SK-N-SH treated with all-trans-retinoic acid at 6 μM for 48 hours (cell line): Measurements from ENCODE around the gene FASN.

Source experiments
- ARNTL ChIP-seq: fragments of 450-650 bp; formaldehyde crosslinking; IDR thresholded peaks from 2 replicates; pipeline ENCODE4 v1.5.0; 2020; ENCODE audit warnings: low read depth, mild to moderate bottlenecking, moderate library complexity, borderline replicate concordance
- GLIS3 ChIP-seq: fragments of 250-450 bp; sonication (Bioruptor Pico); IDR thresholded peaks from 2 replicates; pipeline ENCODE4 v1.5.0; 2020; ENCODE audit warnings: mild to moderate bottlenecking, moderate library complexity
- ZFP3 ChIP-seq: fragments of 250-450 bp; sonication (Bioruptor Pico); IDR thresholded peaks from 2 replicates; pipeline ENCODE4 v1.5.0; 2020; ENCODE audit warnings: mild to moderate bottlenecking, moderate library complexity
- ZNF565 ChIP-seq: fragments of 450-650 bp; formaldehyde crosslinking; conservative IDR thresholded peaks from 2 replicates; pipeline ENCODE4 v1.5.0; 2020; ENCODE audit warnings: low read depth, mild to moderate bottlenecking, moderate library complexity
- TF ChIP-seq, protein P1 (sequence below): fragments of 250-450 bp; sonication (Bioruptor Pico); IDR thresholded peaks from 2 replicates; pipeline ENCODE4 v1.8.0; 2020; ENCODE audit warnings: mild to moderate bottlenecking, moderate library complexity, borderline replicate concordance
- TF ChIP-seq, protein P2 (sequence below): fragments of 250-450 bp; sonication (Bioruptor Pico); IDR thresholded peaks from 2 replicates; pipeline ENCODE4 v1.5.1; 2020; ENCODE audit warnings: low read depth, mild to moderate bottlenecking, moderate library complexity

DNA sequence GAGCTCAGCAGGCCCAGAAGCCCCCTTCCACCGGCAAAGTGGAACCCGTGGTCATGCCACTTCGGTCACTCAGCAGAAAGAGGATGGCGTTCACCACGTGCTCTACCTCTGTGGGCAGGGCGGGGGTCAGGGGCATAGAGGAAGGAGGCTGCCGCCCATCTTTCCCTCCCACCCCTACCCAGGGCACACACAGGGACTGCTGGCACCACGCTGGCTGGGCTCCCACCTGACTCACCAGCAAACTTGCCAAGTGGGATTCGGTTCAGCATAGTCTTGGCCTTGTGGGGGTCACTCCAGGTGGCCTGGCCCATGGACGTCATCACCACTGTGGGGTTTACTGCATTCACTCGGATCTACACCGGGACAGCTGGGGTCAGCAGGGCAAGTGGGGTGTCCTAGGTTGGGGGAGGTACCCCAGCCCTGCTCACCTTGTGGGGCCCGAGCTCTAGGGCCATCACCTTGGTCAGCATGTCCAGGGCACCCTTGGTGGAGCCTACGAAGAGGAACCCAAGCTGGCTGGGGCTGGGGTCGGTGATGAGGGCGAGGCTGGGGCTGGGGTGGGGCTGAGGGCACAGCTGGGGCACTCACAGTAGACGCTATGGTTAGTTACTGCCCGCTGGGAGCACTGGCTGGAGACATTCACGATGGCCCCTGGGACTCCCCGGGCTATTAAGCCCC is 61.9 kb downstream of the FASN start:
- TF ChIP-seq, protein P1, sequence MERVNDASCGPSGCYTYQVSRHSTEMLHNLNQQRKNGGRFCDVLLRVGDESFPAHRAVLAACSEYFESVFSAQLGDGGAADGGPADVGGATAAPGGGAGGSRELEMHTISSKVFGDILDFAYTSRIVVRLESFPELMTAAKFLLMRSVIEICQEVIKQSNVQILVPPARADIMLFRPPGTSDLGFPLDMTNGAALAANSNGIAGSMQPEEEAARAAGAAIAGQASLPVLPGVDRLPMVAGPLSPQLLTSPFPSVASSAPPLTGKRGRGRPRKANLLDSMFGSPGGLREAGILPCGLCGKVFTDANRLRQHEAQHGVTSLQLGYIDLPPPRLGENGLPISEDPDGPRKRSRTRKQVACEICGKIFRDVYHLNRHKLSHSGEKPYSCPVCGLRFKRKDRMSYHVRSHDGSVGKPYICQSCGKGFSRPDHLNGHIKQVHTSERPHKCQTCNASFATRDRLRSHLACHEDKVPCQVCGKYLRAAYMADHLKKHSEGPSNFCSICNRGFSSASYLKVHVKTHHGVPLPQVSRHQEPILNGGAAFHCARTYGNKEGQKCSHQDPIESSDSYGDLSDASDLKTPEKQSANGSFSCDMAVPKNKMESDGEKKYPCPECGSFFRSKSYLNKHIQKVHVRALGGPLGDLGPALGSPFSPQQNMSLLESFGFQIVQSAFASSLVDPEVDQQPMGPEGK: no peak
- TF ChIP-seq ARNTL (CRISPR knock-in tag) (no peak), GLIS3 (CRISPR knock-in tag) (no peak), ZNF565 (CRISPR knock-in tag) (no peak), ZFP3 (CRISPR knock-in tag) (no peak)
- TF ChIP-seq, protein P2, sequence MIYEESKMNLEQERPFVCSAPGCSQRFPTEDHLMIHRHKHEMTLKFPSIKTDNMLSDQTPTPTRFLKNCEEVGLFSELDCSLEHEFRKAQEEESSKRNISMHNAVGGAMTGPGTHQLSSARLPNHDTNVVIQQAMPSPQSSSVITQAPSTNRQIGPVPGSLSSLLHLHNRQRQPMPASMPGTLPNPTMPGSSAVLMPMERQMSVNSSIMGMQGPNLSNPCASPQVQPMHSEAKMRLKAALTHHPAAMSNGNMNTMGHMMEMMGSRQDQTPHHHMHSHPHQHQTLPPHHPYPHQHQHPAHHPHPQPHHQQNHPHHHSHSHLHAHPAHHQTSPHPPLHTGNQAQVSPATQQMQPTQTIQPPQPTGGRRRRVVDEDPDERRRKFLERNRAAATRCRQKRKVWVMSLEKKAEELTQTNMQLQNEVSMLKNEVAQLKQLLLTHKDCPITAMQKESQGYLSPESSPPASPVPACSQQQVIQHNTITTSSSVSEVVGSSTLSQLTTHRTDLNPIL (CRISPR knock-in tag): no peak
